Endothelial cell (in vitro differentiated cells): Measurements from ENCODE around the gene POLA2. TPM values are rescaled to one million over a fixed set of nuclear protein-coding genes. Genes with fewer than 3 reads are reported as not detected.

Experiments used
- DNase-seq: peaks from one replicate; pipeline ENCODE4 v3.0.0; 2021; ENCODE audit warnings: low spot score
- H3K27ac Mint-ChIP-seq: one replicate; pipeline ENCODE4 v1.8.0; 2021; ENCODE audit warnings: mixed read lengths, inconsistent platforms; ENCODE audit not compliant: unreplicated experiment
- H3K27me3 Mint-ChIP-seq: one replicate; pipeline ENCODE4 v1.8.0; 2021; ENCODE audit warnings: mild to moderate bottlenecking, moderate library complexity, mixed read lengths, inconsistent platforms; ENCODE audit not compliant: unreplicated experiment
- H3K36me3 Mint-ChIP-seq: one replicate; pipeline ENCODE4 v1.8.0; 2021; ENCODE audit warnings: mild to moderate bottlenecking, low read depth, mixed read lengths, inconsistent platforms; ENCODE audit not compliant: unreplicated experiment
- H3K4me1 Mint-ChIP-seq: one replicate; pipeline ENCODE4 v1.8.0; 2021; ENCODE audit warnings: mild to moderate bottlenecking, mixed read lengths, inconsistent platforms; ENCODE audit not compliant: unreplicated experiment
- H3K4me3 Mint-ChIP-seq: one replicate; pipeline ENCODE4 v1.8.0; 2021; ENCODE audit warnings: mild to moderate bottlenecking, mixed read lengths, inconsistent platforms; ENCODE audit not compliant: unreplicated experiment
- H3K9me3 Mint-ChIP-seq: one replicate; pipeline ENCODE4 v1.8.0; 2021; ENCODE audit warnings: mixed read lengths, inconsistent platforms; ENCODE audit not compliant: unreplicated experiment
- total RNA-seq: library from RNA; stranded (reverse); fragmentation: NEBNext Ultra II Directional; extraction: Animal tissue kit (Norgen Biotek cat#: 25700); gene quantifications from one replicate; pipeline ENCODE4 v1.2.1, GENCODE V29; 2021; ENCODE audit not compliant: unreplicated experiment
- TF ChIP-seq, protein P1 (sequence below): fragments of 200-600 bp; sonication (generic); IDR thresholded peaks from one replicate; pipeline ENCODE4 v1.5.0; 2021; ENCODE audit warnings: antibody characterized with exemption; ENCODE audit not compliant: unreplicated experiment

POLA2 gene
- total RNA-seq, 1 donor from 2014 or later, result 17.9 TPM

DNA sequence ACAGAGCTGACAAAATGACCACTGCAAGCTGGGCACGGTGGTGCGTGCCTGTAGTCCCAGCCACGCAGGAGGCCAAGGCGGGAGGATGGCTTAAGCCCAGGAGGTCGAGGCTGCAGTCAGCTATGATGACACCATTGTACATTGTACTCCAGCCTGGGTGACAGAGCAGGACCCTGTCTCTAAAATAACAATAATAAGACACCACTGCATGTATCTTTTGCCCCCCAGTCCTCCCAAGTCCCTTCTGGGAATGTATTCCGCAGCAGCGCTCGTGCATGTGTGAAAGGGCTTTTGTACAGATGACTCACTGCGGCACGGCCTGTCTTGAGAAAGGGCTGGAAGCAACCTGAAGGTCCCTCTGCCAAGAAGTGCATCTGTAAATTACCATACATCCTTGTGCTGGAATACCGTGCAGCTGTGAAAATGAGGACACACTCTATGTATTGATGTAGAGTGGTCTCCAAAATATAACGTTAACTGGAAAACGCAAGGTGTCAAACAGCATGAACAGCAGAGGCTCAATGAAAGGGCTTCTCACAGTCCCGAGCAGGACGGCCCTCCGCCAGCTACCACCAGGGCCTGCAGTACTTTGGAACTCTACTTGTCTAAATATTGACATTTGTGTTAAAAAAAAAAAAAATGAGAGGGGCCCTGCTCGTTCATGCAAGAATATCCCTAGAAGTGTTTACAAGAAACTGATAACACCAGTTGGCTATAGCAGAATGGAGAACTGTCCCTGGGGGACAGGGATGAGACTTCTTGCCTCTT is 43.9 kb downstream of the POLA2 start:
- H3K4me1 Mint-ChIP-seq, result peaks cover 7% of the 10 kb centered on the region

DNA sequence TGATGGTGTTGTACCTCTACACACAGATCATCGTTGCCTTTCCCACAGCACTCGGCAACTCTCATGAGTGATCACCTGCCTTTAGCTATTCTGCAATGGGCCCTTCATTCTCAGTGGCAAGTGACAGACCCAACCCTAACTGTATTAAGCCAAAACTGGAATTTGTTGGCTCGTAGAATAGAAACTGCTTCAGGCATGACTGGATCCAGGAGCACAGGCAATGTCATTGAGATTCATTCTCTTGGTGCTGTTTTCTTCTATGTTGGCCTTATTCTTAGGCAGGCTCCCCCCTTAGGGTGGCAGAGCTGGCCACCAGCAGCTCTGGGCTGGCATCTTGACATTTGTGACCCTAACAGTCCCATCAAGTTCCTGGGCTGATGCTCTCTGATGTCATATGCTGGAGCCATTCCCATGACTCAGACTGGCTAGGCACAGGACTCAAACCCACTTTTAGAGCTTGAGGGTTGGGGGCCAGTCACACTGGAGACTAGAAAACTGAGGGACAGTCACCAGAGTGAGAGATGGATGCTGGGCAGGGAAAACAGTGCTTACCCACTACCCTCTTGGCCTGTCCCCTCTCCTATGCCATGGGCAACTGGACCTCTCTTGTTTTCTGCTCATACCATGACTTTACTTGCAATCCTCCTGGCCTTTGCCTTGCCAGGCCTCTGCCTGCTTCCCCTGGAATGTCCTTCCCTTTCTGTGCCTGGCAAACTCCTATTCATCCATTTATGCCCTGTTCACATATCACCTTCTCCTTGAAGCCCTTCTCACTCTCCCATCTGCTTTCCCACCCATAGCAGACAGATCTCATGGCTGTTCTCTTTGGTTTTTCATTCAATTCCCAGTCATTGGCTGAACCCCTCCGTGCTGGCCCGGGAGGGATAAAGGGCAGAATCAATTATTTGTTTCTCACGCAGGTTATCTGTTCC is 45.8 kb downstream of the POLA2 start:
- H3K27ac Mint-ChIP-seq, result peak overlapping the region; percentile 8
- no peaks in the 10 kb centered on the region for H3K9me3 Mint-ChIP-seq
- no peaks in the 10 kb centered on the region for H3K4me1 Mint-ChIP-seq
- no peak for DNase-seq
- H3K4me3 Mint-ChIP-seq, result peak overlapping the region; percentile 42
- peaks cover 8% of the 10 kb centered on the region for H3K36me3 Mint-ChIP-seq
- TF ChIP-seq, protein P1, sequence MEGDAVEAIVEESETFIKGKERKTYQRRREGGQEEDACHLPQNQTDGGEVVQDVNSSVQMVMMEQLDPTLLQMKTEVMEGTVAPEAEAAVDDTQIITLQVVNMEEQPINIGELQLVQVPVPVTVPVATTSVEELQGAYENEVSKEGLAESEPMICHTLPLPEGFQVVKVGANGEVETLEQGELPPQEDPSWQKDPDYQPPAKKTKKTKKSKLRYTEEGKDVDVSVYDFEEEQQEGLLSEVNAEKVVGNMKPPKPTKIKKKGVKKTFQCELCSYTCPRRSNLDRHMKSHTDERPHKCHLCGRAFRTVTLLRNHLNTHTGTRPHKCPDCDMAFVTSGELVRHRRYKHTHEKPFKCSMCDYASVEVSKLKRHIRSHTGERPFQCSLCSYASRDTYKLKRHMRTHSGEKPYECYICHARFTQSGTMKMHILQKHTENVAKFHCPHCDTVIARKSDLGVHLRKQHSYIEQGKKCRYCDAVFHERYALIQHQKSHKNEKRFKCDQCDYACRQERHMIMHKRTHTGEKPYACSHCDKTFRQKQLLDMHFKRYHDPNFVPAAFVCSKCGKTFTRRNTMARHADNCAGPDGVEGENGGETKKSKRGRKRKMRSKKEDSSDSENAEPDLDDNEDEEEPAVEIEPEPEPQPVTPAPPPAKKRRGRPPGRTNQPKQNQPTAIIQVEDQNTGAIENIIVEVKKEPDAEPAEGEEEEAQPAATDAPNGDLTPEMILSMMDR, result no peak
- peaks cover 10% of the 10 kb centered on the region for H3K27me3 Mint-ChIP-seq

More for the DNA sequence above, 43.9 kb downstream of the POLA2 start:
- no peaks in the 10 kb centered on the region for H3K9me3 Mint-ChIP-seq
- no peak for DNase-seq
- peaks cover 8% of the 10 kb centered on the region for H3K36me3 Mint-ChIP-seq
- peaks cover 14% of the 10 kb centered on the region for H3K27me3 Mint-ChIP-seq
- H3K27ac Mint-ChIP-seq, result no peak overlapping the region
- H3K4me3 Mint-ChIP-seq, result peak overlapping the region; percentile 57
- TF ChIP-seq, protein P1, result no peak

- H3K27ac Mint-ChIP-seq, result no peak overlapping the region
- no peak for DNase-seq
- H3K36me3 Mint-ChIP-seq, result peaks cover 8% of the 10 kb centered on the region
- H3K9me3 Mint-ChIP-seq, result no peaks in the 10 kb centered on the region
- H3K4me1 Mint-ChIP-seq, result peaks cover 1% of the 10 kb centered on the region
- H3K4me3 Mint-ChIP-seq, result peak overlapping the region; percentile 42
- TF ChIP-seq, protein P1, result no peak
- peaks cover 9% of the 10 kb centered on the region for H3K27me3 Mint-ChIP-seq
Observed at GRCh38 chr11:65308281-65308891, 46.6 kb downstream of the POLA2 start.

GRCh38 chr11:65309006-65309405 is 47.2 kb downstream of the POLA2 start:
- no peak overlapping the region for H3K4me3 Mint-ChIP-seq
- TF ChIP-seq, protein P1, result no peak
- peaks cover 12% of the 10 kb centered on the region for H3K27me3 Mint-ChIP-seq
- H3K27ac Mint-ChIP-seq, result no peak overlapping the region
- peaks cover 7% of the 10 kb centered on the region for H3K4me1 Mint-ChIP-seq
- no peak for DNase-seq
- peaks cover 6% of the 10 kb centered on the region for H3K36me3 Mint-ChIP-seq
- H3K9me3 Mint-ChIP-seq, result no peaks in the 10 kb centered on the region
